IPS-18c (cell line): ENCODE data around the gene OR51B5.
"Not testable (repeated sequence)": the region's sequence is repeated elsewhere in the genome, so short reads cannot be mapped to it uniquely, and the experiment has no call there.

Source experiments
- H3K4me3 ChIP-seq: 2 replicates; pipeline ENCODE4 v1.7.0; 2013; ENCODE audit warnings: low read depth, mild to moderate bottlenecking, low read length, moderate library complexity; ENCODE audit not compliant: insufficient read depth
- H3K9me3 ChIP-seq: one replicate; pipeline ENCODE4 v1.6.1; 2013; ENCODE audit warnings: mild to moderate bottlenecking, low read length, moderate library complexity; ENCODE audit not compliant: control insufficient read depth, insufficient read depth

OR51B5 gene

DNA sequence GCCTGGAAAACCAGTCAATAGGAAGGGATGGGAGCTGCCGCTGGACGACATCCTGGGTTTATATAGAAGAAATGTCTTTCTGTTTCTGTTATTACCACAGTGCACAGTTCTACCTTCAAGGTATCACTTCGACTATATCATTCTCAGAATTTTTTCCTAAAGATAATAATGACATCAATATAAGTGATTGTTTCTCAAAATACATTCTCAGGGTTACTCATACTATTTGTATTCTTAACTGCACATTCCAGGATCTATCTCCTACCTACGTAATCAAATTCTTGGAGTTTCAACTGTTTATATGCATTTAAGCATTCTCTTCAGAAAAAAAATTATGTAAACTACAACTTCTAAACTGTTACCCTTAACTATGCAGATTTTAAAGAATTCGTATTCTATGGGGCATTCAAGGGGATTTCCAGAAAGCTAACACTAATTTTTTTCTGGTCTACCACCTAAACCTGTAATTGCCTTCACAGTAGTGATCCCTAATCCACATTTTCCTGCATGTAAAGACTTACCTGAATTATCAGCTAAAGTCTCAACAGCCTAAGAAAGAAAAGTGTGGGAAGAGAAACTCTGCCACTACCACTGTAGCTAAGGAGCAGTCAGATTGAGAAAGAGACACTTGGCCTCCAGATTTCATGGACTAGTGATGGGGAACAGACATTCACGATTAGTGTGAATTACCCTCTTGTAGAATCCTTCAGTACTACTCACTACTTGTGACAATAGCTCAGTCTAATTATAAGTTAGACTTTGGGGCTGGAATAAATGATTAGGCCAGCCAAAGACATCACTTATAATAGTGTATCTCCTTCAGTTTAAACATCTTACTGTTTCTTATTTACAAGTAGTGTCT is at the start of gene OR51B5:
OR51B5 (minus strand) TSS at position 51 of the 862 bp plus-strand sequence; CDS start at position 51, 0 bp downstream.
- Histone ChIP-seq H3K9me3 (no peaks in the 10 kb centered on the region), H3K4me3 (no peak within 1 kb of the TSS)

GRCh38 chr11:5390210-5390609 is 46.9 kb upstream of the OR51B5 start:
- Histone ChIP-seq H3K4me3 (no peak overlapping the region), H3K9me3 (no peaks in the 10 kb centered on the region)

DNA sequence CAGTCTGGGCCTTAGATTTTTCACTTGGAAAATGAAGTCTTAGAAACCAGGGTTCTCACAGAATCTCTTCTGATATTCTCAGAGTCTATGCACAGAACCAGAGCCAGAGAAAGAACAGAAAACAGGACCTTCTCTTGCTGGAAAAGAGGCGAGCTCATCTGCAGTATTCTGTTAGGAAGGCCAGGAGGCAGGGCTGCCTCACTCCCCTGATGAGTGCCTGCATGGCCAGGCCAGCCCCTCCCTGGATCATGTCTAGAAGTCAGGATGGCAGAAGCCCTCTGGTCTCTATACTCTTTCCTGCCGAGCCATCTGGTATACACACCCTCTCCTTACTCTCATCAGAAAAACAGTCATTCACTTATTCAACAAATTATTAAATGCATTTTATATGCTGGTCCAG is 41.0 kb upstream of the OR51B5 start:
- H3K9me3 ChIP-seq, result no peaks in the 10 kb centered on the region
- H3K4me3 ChIP-seq, result no peak overlapping the region

DNA sequence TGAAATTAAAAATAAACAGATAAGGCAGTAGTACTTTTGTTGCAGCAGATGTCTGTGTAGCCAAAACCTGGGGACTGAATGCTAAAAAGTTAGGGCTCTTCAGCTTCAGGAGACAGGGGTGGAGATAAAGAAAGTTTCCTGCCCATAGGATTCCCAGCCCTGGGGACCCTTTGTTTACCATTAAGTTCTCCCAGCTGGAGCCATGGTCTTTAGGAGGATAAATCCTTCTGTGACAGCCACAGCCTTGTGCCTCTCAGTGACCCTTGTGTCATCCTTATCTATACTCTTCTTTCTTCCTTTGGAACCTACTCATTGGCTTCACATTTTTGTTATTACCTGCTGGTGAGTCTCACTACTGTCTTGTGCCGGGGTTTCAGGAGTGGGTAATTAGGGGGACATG is 40.3 kb upstream of the OR51B5 start, which contains the start of gene OR51M1:
OR51M1 (plus strand) TSS at position 237 of the 400 bp plus-strand sequence. CDS start 5,587 bp downstream, outside the sequence.
- no peaks in the 10 kb centered on the region for H3K9me3 ChIP-seq
- H3K4me3 ChIP-seq, result no peak within 1 kb of the TSS

DNA sequence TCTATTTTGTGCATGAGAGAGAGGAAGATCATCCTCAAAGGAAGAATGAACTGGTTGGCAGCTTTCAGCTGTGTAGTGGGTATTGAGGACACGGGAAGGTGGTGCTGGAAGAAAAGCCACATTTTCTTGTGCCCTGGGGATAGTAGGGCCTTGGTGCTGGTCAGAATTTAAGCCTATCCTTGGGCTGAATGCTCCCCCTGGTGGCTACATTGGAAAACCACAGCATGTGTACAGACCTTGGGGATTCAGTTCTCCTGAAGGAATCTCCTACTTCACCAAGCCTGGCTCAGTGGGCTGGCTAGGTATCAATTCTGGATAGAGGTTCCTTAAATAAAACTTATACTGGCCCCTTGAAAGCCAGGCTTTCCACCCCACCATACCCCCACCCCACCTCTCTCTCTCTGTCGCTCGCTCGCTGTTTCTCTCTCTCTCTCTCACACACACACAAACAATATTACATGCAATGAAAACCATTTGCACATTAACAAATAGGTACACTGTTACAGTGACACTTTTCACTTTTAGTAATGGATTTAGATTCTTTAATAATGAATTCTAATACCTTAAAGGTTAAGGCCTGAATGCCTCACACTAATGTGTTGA is 37.5 kb upstream of the OR51B5 start:
- no peaks in the 10 kb centered on the region for H3K9me3 ChIP-seq

DNA sequence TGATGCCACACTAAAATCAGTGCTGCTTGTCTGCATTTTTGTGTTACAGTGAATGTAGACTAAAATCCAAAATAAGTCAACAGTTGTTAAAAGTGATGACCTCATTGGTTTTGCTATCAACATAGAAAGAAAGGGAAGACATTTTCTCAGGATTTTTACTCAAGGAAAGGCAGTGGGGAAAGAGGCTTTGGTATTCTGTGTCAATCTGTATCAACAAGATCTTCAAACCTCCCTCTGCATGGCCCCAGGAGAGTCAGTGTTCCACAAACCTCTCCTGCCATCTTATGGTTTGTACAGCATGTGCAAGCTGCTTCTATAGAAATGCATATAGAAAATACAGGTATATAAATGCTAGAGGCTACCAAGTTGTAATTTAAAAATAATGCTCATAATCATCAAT is 26.5 kb upstream of the OR51B5 start:
- no peak overlapping the region for H3K4me3 ChIP-seq
- no peaks in the 10 kb centered on the region for H3K9me3 ChIP-seq

More for the DNA sequence above, 37.5 kb upstream of the OR51B5 start:
- no peak overlapping the region for H3K4me3 ChIP-seq

GRCh38 chr11:5368502-5369043 is 25.2 kb upstream of the OR51B5 start:
- H3K4me3 ChIP-seq, result no peak overlapping the region
- H3K9me3 ChIP-seq, result no peaks in the 10 kb centered on the region

- H3K9me3 ChIP-seq, result no peaks in the 10 kb centered on the region
- no peak overlapping the region for H3K4me3 ChIP-seq
Measured at GRCh38 chr11:5367448-5368074, 24.2 kb upstream of the OR51B5 start.

DNA sequence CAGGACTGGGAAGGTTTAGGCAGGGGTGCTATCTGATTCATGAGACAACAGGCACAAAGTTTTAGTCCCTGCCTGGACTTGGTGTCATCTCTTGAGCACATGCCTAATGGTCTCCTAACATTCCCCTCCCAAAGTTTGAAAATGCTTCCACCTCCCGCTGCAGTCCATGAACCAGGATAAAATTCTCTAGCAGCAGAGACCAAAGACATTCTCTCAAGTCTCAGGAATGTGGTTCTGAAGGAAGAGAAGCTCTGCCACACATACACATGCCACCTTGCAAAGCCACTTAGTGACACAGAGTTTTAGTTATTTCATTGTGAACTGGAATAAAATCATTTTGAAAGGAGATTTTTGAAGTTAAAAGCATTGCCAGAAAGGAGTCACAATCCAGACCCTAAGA is 23.5 kb upstream of the OR51B5 start:
- Histone ChIP-seq H3K4me3 (no peak overlapping the region), H3K9me3 (no peaks in the 10 kb centered on the region)

DNA sequence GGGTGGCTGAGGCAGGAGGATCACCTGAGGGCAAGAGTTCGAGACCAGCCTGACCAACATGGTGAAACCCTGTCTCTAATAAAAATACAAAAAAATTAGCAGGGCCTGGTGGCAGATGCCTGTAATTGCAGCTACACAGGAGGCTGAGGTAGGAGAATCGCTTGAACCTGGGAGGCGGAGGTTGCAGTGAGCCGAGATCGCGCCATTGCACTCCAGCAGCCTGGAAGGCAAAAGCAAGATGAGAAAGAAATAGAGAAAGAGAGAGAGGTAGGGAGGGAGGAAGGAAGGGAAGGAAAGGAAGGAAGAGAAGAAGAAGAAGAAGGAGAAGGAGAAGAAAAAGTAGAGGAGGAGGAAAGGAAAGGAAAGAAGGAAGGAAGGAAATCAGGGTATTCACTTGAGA is 23.0 kb upstream of the OR51B5 start:
- not testable (repeated sequence) for H3K4me3 ChIP-seq, H3K9me3 ChIP-seq

DNA sequence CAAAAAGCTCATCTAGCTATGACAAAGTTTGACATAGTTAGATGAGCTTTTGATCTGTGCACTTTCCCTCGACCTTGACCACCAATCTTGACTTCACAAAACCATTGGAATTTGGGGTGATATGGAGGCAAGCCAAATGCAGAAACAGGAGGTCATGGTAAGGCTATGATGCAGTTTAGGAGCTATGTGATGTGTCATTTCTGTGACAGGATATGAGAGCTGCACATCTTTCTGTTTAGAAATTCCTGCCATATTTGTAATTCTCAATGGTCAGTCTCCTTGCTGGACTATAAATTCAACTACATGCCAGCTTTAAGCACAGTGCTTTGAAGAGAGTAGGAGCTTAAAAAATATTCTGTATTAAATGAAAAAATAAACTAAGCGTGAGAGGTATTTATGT is 20.9 kb upstream of the OR51B5 start:
- no peaks in the 10 kb centered on the region for H3K9me3 ChIP-seq
- H3K4me3 ChIP-seq, result no peak overlapping the region

DNA sequence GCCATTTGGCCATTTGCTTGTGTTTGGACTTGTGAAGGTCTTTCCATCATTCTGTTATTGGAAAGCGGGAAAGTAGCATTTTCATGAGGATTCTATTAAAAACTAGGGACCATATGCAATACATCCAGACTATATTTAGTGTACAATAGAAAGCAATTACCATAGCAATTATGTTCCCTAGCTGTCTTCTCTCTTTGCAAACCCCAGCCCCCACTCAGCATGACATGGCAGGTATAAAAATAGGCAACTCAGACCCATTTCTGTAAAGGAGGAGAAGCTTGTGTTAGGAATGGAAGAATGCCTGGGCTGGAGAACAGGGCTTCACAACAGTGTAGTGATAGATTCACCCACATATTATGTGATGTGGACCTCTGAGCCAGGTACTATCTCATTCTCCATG is 20.4 kb upstream of the OR51B5 start:
- H3K9me3 ChIP-seq, result no peaks in the 10 kb centered on the region
- H3K4me3 ChIP-seq, result no peak overlapping the region

- H3K4me3 ChIP-seq, result no peak overlapping the region
- H3K9me3 ChIP-seq, result no peaks in the 10 kb centered on the region
Measured at GRCh38 chr11:5362017-5362625, 18.8 kb upstream of the OR51B5 start.

DNA sequence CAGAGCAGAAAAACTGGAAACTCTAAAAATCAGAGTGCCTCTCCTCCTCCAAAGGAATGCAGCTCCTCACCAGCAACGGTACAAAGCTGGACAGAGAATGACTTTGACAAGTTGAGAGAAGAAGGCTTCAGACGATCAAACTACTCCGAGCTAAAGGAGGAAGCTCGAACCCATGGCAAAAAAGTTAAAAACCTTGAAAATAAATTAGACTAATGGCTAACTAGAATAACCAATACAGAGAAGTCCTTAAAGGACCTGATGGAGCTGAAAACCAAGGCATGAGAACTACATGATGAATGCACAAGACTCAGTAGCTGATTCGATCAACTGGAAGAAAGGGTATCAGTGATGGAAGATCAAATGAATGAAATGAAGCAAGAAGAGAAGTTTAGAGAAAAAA is 12.7 kb upstream of the OR51B5 start:
- not testable (repeated sequence) for H3K9me3 ChIP-seq, H3K4me3 ChIP-seq

DNA sequence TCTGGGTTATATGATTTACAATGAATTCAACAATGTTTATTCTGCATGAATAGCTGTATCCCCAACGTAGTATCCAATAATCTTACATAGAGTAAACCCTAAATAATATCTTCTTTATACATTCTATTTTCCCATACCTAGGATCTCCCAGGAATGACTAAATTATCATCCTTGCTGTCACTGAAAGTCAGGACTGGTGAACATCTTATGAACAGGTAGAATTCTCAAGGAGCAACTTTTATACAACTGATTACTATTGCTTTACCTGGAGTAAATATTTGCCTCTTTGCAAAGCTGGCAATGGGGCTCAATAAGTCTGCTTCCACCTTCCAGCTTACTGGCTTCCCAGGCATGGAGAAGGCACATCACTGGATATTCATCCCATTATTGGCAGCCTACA is 7.9 kb upstream of the OR51B5 start, which contains the start of gene OR51B6:
OR51B6 (plus strand) TSS at position 301 of the 400 bp plus-strand sequence; CDS start at position 301, 0 bp downstream.
- Histone ChIP-seq H3K9me3 (no peaks in the 10 kb centered on the region), H3K4me3 (no peak within 1 kb of the TSS)

DNA sequence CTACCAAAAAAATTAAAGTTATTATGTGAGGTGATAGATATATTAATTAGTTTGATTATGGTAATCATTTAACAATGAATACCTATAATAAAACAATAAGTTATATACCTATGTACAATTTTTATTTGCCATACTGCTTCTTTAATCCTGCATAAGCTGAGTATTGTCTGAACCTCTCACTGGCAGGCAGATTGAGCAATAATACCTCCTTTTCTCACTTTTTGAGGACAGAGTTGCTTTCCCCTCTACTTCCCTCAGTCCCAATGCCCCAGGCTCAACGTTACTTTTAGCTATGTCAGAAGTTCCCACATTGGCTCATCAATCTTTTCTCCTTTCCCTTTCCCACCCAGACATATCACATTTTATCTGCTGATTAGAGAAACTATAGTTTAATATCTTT is 6.2 kb upstream of the OR51B5 start:
- Histone ChIP-seq H3K9me3 (no peaks in the 10 kb centered on the region), H3K4me3 (no peak overlapping the region)

DNA sequence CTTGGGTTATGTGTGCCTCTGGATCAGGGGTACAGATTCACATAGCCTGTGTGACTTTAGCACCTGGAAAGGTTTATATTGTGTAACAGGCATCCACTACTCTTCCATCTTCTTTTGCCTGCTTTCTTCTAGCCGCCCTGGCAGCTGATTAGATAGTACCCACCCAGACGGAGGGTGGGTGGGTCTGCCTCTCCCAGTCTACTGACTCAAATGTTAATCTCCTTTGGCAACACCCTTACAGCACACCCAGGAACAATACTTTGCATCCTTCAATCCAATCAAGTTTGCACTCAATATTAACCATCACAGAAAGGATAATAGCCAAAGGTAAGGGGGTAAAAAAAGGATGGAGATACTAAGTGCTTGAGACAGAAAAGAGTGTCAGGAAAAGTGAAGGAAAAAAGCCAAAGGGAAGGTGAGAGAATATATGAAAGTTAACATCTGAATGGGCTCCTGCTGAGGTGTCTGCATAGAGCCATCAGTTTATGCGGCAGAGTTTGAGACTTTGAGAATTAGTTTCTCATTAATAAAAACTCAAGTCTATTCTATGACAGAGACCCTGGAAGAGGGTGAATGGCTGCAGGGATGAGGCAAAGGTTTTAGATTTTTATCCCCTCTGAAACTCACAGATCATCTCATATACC is 5.3 kb upstream of the OR51B5 start:
- no peak overlapping the region for H3K4me3 ChIP-seq

More for the DNA sequence above, 5.3 kb upstream of the OR51B5 start:
- no peaks in the 10 kb centered on the region for H3K9me3 ChIP-seq
